ENCODE measurements around the gene NFKB2.

DNA sequence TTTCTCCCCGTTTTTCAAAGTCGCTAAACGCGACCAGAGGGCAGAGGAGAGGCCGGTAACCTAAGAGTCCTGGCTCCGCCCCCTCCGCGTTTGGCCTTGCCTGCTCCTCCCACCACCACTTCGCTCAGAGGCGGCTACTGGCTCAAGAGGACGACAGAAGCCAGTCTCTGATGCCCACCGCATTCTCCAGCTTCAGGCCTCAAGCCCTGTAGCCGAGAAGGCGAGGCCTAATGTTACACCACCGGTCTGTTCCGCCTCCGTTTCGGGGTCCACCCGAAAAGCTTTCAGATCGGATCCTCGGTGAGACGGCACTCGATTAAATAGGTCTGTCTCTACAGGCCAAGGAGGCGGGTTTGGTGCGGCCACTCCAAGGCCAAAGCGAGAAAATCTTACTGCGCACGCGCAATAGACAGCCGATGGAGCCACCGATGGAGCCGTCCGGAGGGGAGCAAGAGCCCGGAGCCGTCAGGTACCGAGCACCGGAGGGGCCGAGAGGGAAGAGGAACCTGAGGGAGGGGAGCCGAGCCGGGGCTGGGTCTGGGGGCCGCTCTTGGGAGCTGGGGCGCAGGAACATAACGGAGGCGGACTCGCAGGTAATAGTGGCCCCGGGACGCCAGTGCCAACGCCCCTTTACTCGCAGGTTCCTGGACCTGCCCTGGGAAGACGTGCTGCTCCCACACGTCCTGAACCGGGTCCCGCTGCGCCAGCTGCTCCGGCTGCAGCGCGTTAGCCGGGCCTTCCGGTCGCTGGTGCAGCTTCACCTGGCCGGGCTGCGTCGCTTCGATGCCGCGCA lies 25.4 kb downstream of the NFKB2 start, which contains the start of gene FBXL15:
- TF ChIP-seq, protein P1, sequence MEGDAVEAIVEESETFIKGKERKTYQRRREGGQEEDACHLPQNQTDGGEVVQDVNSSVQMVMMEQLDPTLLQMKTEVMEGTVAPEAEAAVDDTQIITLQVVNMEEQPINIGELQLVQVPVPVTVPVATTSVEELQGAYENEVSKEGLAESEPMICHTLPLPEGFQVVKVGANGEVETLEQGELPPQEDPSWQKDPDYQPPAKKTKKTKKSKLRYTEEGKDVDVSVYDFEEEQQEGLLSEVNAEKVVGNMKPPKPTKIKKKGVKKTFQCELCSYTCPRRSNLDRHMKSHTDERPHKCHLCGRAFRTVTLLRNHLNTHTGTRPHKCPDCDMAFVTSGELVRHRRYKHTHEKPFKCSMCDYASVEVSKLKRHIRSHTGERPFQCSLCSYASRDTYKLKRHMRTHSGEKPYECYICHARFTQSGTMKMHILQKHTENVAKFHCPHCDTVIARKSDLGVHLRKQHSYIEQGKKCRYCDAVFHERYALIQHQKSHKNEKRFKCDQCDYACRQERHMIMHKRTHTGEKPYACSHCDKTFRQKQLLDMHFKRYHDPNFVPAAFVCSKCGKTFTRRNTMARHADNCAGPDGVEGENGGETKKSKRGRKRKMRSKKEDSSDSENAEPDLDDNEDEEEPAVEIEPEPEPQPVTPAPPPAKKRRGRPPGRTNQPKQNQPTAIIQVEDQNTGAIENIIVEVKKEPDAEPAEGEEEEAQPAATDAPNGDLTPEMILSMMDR (IDR thresholded peaks at IDR 0.05; ENCODE audit: insufficient read depth, low read length, poor library complexity, severe bottlenecking): no peak
- no peak for TF ChIP-seq EZH2phosphoT487 (conservative IDR thresholded peaks at IDR 0.05; ENCODE audit: low read length)
